Measurements from ENCODE around the gene RECQL5. TPM values are rescaled to one million over a fixed set of nuclear protein-coding genes. Genes with fewer than 3 reads are reported as not detected.

Gene RECQL5
- total RNA-seq = 10.7 and 16.6 TPM in 2 replicates

GRCh38 chr17:75666959-75667790 is at the start of gene RECQL5, which contains the start of gene SAP30BP:
RECQL5 (minus strand) TSS chr17:75667154; CDS start chr17:75666557, 597 bp downstream.
SAP30BP (plus strand) TSS chr17:75667338; CDS start chr17:75667373, 35 bp downstream.

GRCh38 chr17:75632863-75633485 is 34.0 kb downstream of the RECQL5 start, which contains the start of gene SMIM5:
SMIM5 (plus strand) TSS chr17:75633434; CDS start chr17:75640202, 6,768 bp downstream.

GRCh38 chr17:75587675-75588595 is 79.0 kb downstream of the RECQL5 start, which contains the start of gene MYO15B:
MYO15B (plus strand) TSS chr17:75587800; CDS start chr17:75588058, 258 bp downstream.

Other genes starting within 250 kb of the RECQL5 start
- 18.2 TPM in 2 replicates for gene TMEM94, start 210.5 kb downstream of the RECQL5 start, total RNA-seq
- gene CASKIN2, start 151.6 kb downstream of the RECQL5 start, total RNA-seq = 4.5 and 7.0 TPM in 2 replicates
- 14.0 and 15.2 TPM in 2 replicates for gene TSEN54, start 150.6 kb downstream of the RECQL5 start, total RNA-seq
- gene LLGL2, start 141.5 kb downstream of the RECQL5 start, total RNA-seq = 1.8 and 2.9 TPM in 2 replicates
- gene MYO15B, start 79.4 kb downstream of the RECQL5 start, total RNA-seq = 1.9 and 4.4 TPM in 2 replicates
- under 0.01 TPM in 1 of 2 replicates, not detected in the other for gene SMIM5, start 33.7 kb downstream of the RECQL5 start, total RNA-seq
- gene SAP30BP, start 184 bp upstream of the RECQL5 start, total RNA-seq = 78.6 and 93.6 TPM in 2 replicates
- 0.97 and 2.3 TPM in 2 replicates for gene ITGB4, start 54.3 kb upstream of the RECQL5 start, total RNA-seq
- gene GALK1, start 98.0 kb upstream of the RECQL5 start, total RNA-seq = 67.9 and 86.4 TPM in 2 replicates
- 8.1 and 9.7 TPM in 2 replicates for gene UNK, start 117.7 kb upstream of the RECQL5 start, total RNA-seq
- gene UNC13D, start 177.2 kb upstream of the RECQL5 start, total RNA-seq = 1.9 and 3.8 TPM in 2 replicates
- gene WBP2, start 188.2 kb upstream of the RECQL5 start, total RNA-seq = 16.1 and 20.1 TPM in 2 replicates
- gene TRIM47, start 211.4 kb upstream of the RECQL5 start, total RNA-seq = 27.9 and 37.8 TPM in 2 replicates
- gene TRIM65, start 229.8 kb upstream of the RECQL5 start, total RNA-seq = 25.1 and 32.2 TPM in 2 replicates
- gene MRPL38, start 237.7 kb upstream of the RECQL5 start, total RNA-seq = 32.2 and 38.3 TPM in 2 replicates

Measured in epithelial cell of umbilical artery (primary cell).